ENCODE measurements around the gene LANCL1. TPM values are rescaled to one million over a fixed set of nuclear protein-coding genes. Genes with fewer than 3 reads are reported as not detected.
"Not testable (repeated sequence)": the region's sequence is repeated elsewhere in the genome, so short reads cannot be mapped to it uniquely, and the experiment has no call there.

The LANCL1 gene
- total RNA-seq, 2 experiments from 2014 or later, result 31.7 to 31.9 TPM

DNA sequence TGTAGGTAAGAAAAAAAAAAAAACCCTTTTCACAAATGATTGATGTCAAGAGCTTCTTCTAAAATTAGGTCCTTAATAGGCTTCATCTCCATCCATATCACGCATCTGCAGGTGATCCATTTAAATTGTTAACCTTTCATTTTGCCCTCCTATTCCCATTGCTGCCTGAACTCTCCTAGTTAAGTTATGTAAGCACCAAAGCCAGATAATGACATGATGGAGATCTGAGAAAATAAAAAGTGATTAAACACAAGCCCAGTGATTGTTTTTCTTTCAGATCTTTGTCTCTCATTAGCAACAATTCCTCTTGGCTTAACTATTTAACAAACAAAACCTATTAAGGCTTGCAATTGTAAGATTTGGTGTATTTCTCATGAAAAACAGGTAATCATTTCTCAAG is 20.0 kb downstream of the LANCL1 start:
- Mint-ChIP-seq H3K36me3 (ENCODE audit: low read depth) (peaks cover 47% of the 10 kb centered on the region), H3K4me3 (no peak overlapping the region), H3K4me1 (ENCODE audit: low read depth) (no peaks in the 10 kb centered on the region), H3K9me3 (ENCODE audit: insufficient read depth) (no peaks in the 10 kb centered on the region), H3K27ac (no peak overlapping the region), H3K27me3 (ENCODE audit: low read depth) (no peaks in the 10 kb centered on the region)
- ChIA-PET CTCF (interaction anchor here (1.2 kb wide), 1 partner anchor 11 kb away, joined by 3 read pairs; no protein-coding TSS in a partner anchor), POLR2A (no interaction called here)
- no peak for ATAC-seq
- DNase-seq, result no peak

DNA sequence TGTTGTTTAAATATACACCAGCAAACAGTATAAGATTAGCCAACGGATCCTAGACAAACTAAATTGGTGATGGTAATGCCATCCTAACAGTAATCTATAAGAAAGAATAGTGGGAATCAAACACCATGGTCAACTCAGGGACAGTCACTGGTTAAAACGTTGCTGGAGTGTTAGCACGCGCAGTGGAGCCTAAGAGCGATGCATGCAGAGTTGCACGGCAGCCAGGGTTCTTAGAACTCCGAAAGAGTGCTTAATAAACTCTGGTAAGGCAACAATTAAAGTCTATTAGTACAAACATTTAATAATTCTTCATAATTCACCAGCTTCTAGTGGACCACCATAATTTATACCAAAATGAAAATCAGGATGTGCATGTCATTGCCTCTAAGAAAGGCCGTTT is 22.2 kb downstream of the LANCL1 start:
- no peak for DNase-seq
- Mint-ChIP-seq H3K27me3 (ENCODE audit: low read depth) (no peaks in the 10 kb centered on the region), H3K9me3 (ENCODE audit: insufficient read depth) (no peaks in the 10 kb centered on the region), H3K27ac (no peak overlapping the region), H3K4me3 (no peak overlapping the region), H3K36me3 (ENCODE audit: low read depth) (peaks cover 56% of the 10 kb centered on the region), H3K4me1 (ENCODE audit: low read depth) (no peaks in the 10 kb centered on the region)
- no peak for ATAC-seq
- CTCF ChIA-PET, result no interaction called here
- POLR2A ChIA-PET, result no interaction called here

DNA sequence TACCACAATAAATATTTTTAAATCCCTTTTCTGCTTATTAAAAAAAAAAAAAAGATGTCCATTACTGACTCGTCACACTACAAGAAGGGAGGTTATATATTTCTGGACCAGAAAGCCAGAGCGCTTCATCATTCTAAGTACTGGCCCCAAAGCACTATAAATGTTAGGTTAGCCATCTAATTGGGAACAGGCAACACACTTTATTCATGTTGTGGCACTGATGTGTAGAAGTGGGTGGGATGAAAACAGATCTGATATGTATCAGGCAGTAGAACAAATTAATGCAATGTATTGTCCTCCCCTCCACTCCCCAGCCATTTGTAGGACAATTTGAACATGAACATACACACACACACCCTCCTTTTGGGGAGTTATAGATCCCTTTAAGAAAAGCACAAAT is 24.4 kb downstream of the LANCL1 start:
- Mint-ChIP-seq H3K27ac (no peak overlapping the region), H3K4me1 (ENCODE audit: low read depth) (no peaks in the 10 kb centered on the region), H3K27me3 (ENCODE audit: low read depth) (no peaks in the 10 kb centered on the region), H3K4me3 (no peak overlapping the region), H3K36me3 (ENCODE audit: low read depth) (peaks cover 73% of the 10 kb centered on the region), H3K9me3 (ENCODE audit: insufficient read depth) (peaks cover 7% of the 10 kb centered on the region)
- ChIA-PET POLR2A (no interaction called here), CTCF (no interaction called here)
- DNase-seq (no peak), ATAC-seq (no peak)

DNA sequence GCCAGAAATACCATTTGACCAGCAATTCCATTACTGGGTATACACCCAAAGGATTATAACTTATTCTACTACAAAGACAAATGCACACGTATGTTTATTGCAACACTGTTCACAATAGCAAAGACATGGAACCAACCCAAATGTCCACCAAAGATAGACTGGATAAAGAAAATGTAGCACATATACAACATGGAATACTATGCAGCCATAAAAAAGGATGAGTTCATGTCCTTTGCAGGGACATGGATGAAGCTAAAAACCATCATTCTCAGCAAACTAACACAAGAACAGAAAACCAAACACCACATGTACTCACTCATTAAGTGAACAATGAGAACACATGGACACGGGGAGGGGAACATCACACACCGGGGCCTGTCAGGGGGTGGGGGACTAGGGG is 25.6 kb downstream of the LANCL1 start:
- H3K27ac Mint-ChIP-seq; DNase-seq; POLR2A ChIA-PET; H3K4me3 Mint-ChIP-seq; ATAC-seq; H3K4me1 Mint-ChIP-seq (ENCODE audit: low read depth); CTCF ChIA-PET; H3K9me3 Mint-ChIP-seq (ENCODE audit: insufficient read depth); H3K27me3 Mint-ChIP-seq (ENCODE audit: low read depth): not testable (repeated sequence)
- H3K36me3 Mint-ChIP-seq (ENCODE audit: low read depth), result peaks cover 80% of the 10 kb centered on the region

DNA sequence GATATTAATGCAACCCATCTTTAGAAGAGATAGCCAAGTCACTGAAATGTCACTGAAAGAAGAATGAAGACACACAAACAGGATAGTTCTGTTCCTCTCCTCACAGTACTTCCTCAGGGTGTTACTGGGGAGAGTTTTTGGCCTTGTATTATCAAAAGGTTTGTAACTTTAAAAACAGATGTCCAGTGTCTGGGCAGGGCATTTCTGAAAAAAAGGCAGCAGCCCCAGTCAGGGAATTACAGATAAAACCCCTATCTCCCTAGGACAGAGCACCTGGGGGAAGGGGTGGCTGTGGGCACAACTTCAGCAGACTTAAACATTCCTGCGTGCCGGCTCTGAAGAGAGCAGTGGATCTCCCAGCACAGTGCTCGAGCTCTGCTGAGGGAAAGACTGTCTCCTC is 30.8 kb downstream of the LANCL1 start:
- Mint-ChIP-seq H3K4me3 (no peak overlapping the region), H3K9me3 (ENCODE audit: insufficient read depth) (peaks cover 7% of the 10 kb centered on the region), H3K36me3 (ENCODE audit: low read depth) (peaks cover 49% of the 10 kb centered on the region), H3K4me1 (ENCODE audit: low read depth) (peaks cover 13% of the 10 kb centered on the region), H3K27ac (no peak overlapping the region), H3K27me3 (ENCODE audit: low read depth) (no peaks in the 10 kb centered on the region)
- DNase-seq, result no peak
- ATAC-seq, result no peak
- CTCF ChIA-PET, result interaction anchor here (0.6 kb wide), 1 partner anchor 11 kb away, joined by 3 read pairs; no protein-coding TSS in a partner anchor
- POLR2A ChIA-PET, result no interaction called here

DNA sequence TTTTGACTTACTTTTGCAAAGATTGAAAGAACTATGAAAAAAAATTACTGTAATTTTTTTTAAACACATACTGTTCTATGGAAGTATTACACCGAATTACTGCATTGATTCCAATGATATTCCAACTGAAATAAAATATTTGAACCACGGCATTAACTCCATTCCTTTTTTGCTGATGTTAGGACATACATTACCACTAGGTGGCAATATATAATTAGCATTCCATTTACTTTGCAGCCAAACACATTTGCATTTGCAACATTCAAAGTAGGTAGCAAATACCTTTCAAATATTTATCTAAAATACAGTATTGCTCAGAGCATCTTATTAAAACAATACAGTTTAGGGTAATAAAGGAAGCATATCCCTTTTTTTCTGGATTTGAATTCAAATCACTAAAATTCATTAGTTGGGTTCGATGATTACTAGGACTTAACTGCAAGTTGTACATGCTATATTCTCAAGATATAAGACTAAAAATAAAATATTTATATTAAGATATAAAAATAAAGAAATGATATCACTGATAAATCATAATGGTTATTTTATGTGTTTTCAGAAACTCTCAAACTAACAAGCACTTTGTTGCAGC is 31.3 kb downstream of the LANCL1 start:
- CTCF ChIA-PET, result interaction anchor here (0.6 kb wide), 1 partner anchor 11 kb away, joined by 3 read pairs; no protein-coding TSS in a partner anchor
- DNase-seq (no peak), ATAC-seq (no peak)
- H3K27ac Mint-ChIP-seq, result no peak overlapping the region
- H3K4me3 Mint-ChIP-seq, result no peak overlapping the region
- no peaks in the 10 kb centered on the region for H3K27me3 Mint-ChIP-seq (ENCODE audit: low read depth)
- POLR2A ChIA-PET, result no interaction called here
- H3K4me1 Mint-ChIP-seq (ENCODE audit: low read depth), result peaks cover 13% of the 10 kb centered on the region
- H3K9me3 Mint-ChIP-seq (ENCODE audit: insufficient read depth), result peaks cover 7% of the 10 kb centered on the region
- peaks cover 46% of the 10 kb centered on the region for H3K36me3 Mint-ChIP-seq (ENCODE audit: low read depth)

DNA sequence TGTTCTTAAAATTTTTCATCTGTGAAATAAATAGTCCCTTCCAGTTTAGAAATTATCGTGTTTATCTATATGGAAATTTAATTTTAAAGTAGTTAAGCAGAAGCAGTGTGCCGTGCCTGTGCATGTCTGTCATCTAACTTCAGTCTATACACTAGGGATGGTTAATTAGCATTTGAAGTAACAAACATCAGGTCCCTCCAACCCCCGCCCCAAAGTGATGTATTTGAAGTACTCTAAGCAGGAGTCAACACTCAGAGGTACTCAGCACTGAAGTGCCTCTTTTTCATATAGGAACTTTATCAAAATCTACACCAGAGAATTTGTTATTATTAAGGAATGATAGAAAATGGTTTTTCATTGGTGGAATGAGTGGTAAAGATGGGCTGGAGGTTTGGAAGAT is 33.0 kb downstream of the LANCL1 start:
- Mint-ChIP-seq H3K36me3 (ENCODE audit: low read depth) (peaks cover 34% of the 10 kb centered on the region), H3K27ac (no peak overlapping the region), H3K27me3 (ENCODE audit: low read depth) (no peaks in the 10 kb centered on the region), H3K4me1 (ENCODE audit: low read depth) (peaks cover 13% of the 10 kb centered on the region), H3K9me3 (ENCODE audit: insufficient read depth) (peaks cover 5% of the 10 kb centered on the region), H3K4me3 (no peak overlapping the region)
- ATAC-seq (no peak), DNase-seq (no peak)
- CTCF ChIA-PET, result interaction anchor here (0.9 kb wide), 1 partner anchor 59 kb away, joined by 3 read pairs; no protein-coding TSS in a partner anchor
- POLR2A ChIA-PET, result no interaction called here

DNA sequence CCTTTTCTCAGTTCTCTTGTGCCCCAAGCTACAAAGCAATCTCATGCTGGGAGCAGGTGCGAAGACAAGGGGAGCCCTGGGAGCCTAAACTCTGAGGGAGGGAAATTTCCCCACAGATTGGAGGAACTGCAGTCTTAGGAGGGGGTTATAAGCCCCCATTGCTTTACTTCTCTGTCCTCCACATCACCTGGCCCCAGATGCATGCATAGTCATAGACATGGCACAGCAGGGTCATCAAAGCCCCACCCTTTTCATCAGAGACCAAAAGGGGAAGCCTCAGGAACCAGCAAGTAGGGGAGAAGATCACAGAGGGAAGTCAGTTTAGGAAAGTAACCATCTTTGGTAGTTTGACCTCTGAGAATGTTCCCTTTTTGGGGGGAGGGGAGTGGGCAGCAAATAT is 33.7 kb downstream of the LANCL1 start:
- Mint-ChIP-seq H3K4me1 (ENCODE audit: low read depth) (peaks cover 13% of the 10 kb centered on the region), H3K9me3 (ENCODE audit: insufficient read depth) (no peaks in the 10 kb centered on the region), H3K27ac (no peak overlapping the region), H3K4me3 (no peak overlapping the region), H3K36me3 (ENCODE audit: low read depth) (peaks cover 30% of the 10 kb centered on the region), H3K27me3 (ENCODE audit: low read depth) (no peaks in the 10 kb centered on the region)
- ATAC-seq, result no peak
- ChIA-PET POLR2A (no interaction called here), CTCF (no interaction called here)
- no peak for DNase-seq

DNA sequence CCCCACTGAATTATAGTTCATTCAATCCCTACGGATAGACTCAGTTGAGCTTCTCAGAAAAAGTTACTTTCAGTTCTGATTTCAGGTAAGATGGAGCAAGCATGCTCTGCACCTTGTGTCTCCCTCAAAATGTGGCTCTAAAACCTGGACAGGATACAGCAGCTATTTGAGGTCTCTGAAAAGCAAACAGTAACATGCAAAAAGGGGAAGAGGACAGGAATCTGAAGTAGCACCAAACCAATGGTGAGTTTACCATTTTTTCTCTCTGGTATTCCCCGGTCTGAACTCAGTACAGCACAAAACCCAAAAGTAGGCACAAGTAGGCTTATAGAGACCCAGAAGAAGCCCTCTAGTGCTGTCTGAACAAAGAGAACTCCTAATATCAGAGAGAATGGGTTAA is 34.1 kb downstream of the LANCL1 start:
- Mint-ChIP-seq H3K36me3 (ENCODE audit: low read depth) (peaks cover 26% of the 10 kb centered on the region), H3K27me3 (ENCODE audit: low read depth) (no peaks in the 10 kb centered on the region), H3K4me1 (ENCODE audit: low read depth) (peaks cover 13% of the 10 kb centered on the region), H3K4me3 (no peak overlapping the region), H3K27ac (no peak overlapping the region), H3K9me3 (ENCODE audit: insufficient read depth) (no peaks in the 10 kb centered on the region)
- DNase-seq (no peak), ATAC-seq (no peak)
- POLR2A ChIA-PET, result no interaction called here
- CTCF ChIA-PET, result no interaction called here

DNA sequence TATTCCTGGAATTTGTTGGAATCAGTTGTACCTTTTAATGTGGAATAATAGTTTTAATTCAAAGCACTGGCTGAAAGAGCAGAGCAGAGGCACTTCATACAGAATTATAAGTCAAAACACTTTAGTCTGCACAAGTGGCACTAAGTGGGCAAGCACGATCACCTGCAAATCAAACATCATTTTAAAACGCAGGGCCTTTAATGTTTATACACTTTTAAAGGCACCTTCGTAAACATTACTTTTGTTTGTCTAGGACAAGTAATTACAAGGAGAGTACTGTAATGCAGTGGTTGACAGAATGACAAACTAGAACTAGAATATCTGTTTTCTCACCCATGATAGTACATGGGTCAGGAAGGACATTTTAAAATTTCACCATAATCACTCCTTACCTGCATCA is 36.4 kb downstream of the LANCL1 start:
- Mint-ChIP-seq H3K4me3 (no peak overlapping the region), H3K27me3 (ENCODE audit: low read depth) (no peaks in the 10 kb centered on the region), H3K36me3 (ENCODE audit: low read depth) (peaks cover 29% of the 10 kb centered on the region), H3K4me1 (ENCODE audit: low read depth) (peaks cover 13% of the 10 kb centered on the region), H3K27ac (no peak overlapping the region), H3K9me3 (ENCODE audit: insufficient read depth) (no peaks in the 10 kb centered on the region)
- ChIA-PET POLR2A (no interaction called here), CTCF (no interaction called here)
- DNase-seq (no peak), ATAC-seq (no peak)

DNA sequence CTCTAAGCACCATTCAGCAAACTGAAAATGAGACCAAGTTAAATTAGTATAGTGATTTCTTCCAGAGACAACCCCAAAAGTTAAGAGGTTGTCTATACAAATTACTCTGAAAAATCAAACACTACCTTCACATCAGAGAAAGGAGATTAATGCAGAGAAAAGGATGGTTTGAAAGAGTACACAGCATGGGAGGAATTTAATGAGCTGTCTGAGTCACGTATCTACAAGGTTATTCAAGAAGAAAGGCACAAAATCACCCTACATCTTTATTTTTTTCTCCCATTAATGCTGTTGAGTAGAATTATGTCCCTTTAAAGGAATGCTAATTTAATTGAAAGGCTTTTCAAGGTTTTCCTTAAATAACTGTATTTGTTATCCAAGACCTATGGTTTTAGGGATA is 41.1 kb downstream of the LANCL1 start:
- DNase-seq, result no peak
- no peaks in the 10 kb centered on the region for H3K27me3 Mint-ChIP-seq (ENCODE audit: low read depth)
- H3K27ac Mint-ChIP-seq, result no peak overlapping the region
- CTCF ChIA-PET, result no interaction called here
- no peak for ATAC-seq
- no peaks in the 10 kb centered on the region for H3K9me3 Mint-ChIP-seq (ENCODE audit: insufficient read depth)
- POLR2A ChIA-PET, result no interaction called here
- H3K4me3 Mint-ChIP-seq, result no peak overlapping the region
- H3K36me3 Mint-ChIP-seq (ENCODE audit: low read depth), result peaks cover 68% of the 10 kb centered on the region
- peaks cover 2% of the 10 kb centered on the region for H3K4me1 Mint-ChIP-seq (ENCODE audit: low read depth)

DNA sequence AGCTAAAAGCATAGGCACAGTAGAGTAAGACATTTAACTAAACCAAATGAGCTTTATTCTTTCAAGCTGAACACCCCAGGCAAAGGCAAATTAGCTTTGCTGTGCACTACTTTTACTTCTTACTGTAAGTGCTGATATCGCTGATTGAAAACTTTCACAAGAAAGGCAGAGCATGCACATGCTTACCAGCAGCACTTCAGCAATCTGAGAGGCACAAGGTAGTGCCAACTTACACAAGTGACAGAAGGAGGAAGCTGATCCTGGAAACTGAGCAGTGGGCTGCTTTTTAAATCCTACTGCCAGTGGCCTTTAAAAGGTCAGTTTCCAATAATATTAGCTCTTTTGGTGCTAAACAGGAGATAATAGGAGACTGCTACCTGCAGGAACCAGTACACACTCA is 43.9 kb downstream of the LANCL1 start:
- peaks cover 74% of the 10 kb centered on the region for H3K36me3 Mint-ChIP-seq (ENCODE audit: low read depth)
- H3K27me3 Mint-ChIP-seq (ENCODE audit: low read depth), result no peaks in the 10 kb centered on the region
- POLR2A ChIA-PET, result no interaction called here
- DNase-seq (no peak), ATAC-seq (no peak)
- peaks cover 2% of the 10 kb centered on the region for H3K4me1 Mint-ChIP-seq (ENCODE audit: low read depth)
- H3K27ac Mint-ChIP-seq, result no peak overlapping the region
- H3K9me3 Mint-ChIP-seq (ENCODE audit: insufficient read depth), result peaks cover 6% of the 10 kb centered on the region
- H3K4me3 Mint-ChIP-seq, result no peak overlapping the region
- CTCF ChIA-PET, result interaction anchor here (1.2 kb wide), 1 partner anchor 15 kb away, joined by 3 read pairs; no protein-coding TSS in a partner anchor

Measured in activated CD8-positive, alpha-beta T cell treated with anti-CD3 and anti-CD28 coated beads, Interleukin-2, amount 10 ng/mL, durations not matched to agents 7 days and 5 days (primary cell).